GM23338 (cell line): Measurements from ENCODE around the gene GPR37. TPM values are rescaled to one million over a fixed set of nuclear protein-coding genes. Genes with fewer than 3 reads are reported as not detected.

Source experiments
- ATAC-seq: fragments of 200-7000 bp; cut with Tn5 transposase; 3 replicates; pipeline ENCODE4 v1.9.1; 2020
- DNase-seq: peaks from one replicate; pipeline ENCODE4 v3.0.0-alpha.2; 2015; ENCODE audit warnings: low spot score
- H2AFZ ChIP-seq: fragments of 200-600 bp; sonication (generic); 2 replicates; pipeline ENCODE4 v1.8.0; 2016; ENCODE audit warnings: antibody characterized with exemption, mild to moderate bottlenecking, moderate library complexity
- H3F3A ChIP-seq: fragments of 200-600 bp; sonication (generic); replicated peaks from 2 replicates; pipeline ENCODE4 v1.8.0; 2017; ENCODE audit warnings: antibody characterized with exemption, mixed run types, low read depth
- H3K27ac ChIP-seq: fragments of 200-600 bp; sonication (generic); 2 replicates; pipeline ENCODE4 v1.6.1; 2016; ENCODE audit warnings: low read depth
- H3K27me3 ChIP-seq: fragments of 200-600 bp; sonication (generic); 2 replicates; pipeline ENCODE4 v1.8.0; 2016; ENCODE audit warnings: mild to moderate bottlenecking, mixed run types, moderate library complexity; ENCODE audit not compliant: insufficient read depth
- H3K36me3 ChIP-seq: fragments of 200-600 bp; sonication (generic); 2 replicates; pipeline ENCODE4 v1.8.0; 2016; ENCODE audit warnings: mild to moderate bottlenecking; ENCODE audit not compliant: insufficient read depth
- H3K4me1 ChIP-seq: fragments of 200-600 bp; sonication (generic); 2 replicates; pipeline ENCODE4 v1.8.0; 2016; ENCODE audit warnings: mild to moderate bottlenecking, moderate library complexity; ENCODE audit not compliant: insufficient read depth
- H3K4me2 ChIP-seq: fragments of 200-600 bp; sonication (generic); 2 replicates; pipeline ENCODE4 v1.7.1; 2017; ENCODE audit warnings: mixed run types
- H3K4me3 ChIP-seq: fragments of 200-600 bp; sonication (generic); 2 replicates; pipeline ENCODE4 v1.6.1; 2016; ENCODE audit warnings: mixed run types
- H3K79me2 ChIP-seq: fragments of 200-600 bp; sonication (generic); replicated peaks from 2 replicates; pipeline ENCODE4 v1.8.0; 2017; ENCODE audit warnings: mild to moderate bottlenecking; ENCODE audit not compliant: insufficient read depth
- H3K9me2 ChIP-seq: fragments of 200-600 bp; sonication (generic); 2 replicates; pipeline ENCODE4 v1.8.0; 2017; ENCODE audit not compliant: insufficient read depth
- H4K20me1 ChIP-seq: fragments of 200-600 bp; sonication (generic); replicated peaks from 2 replicates; pipeline ENCODE4 v1.8.0; 2017; ENCODE audit warnings: mild to moderate bottlenecking; ENCODE audit not compliant: insufficient read depth
- H3K27ac Mint-ChIP-seq: 2 replicates; pipeline ENCODE4 v1.8.0; 2020; ENCODE audit warnings: inconsistent platforms, mild to moderate bottlenecking, moderate library complexity, mixed read lengths
- H3K27me3 Mint-ChIP-seq: 3 replicates; pipeline ENCODE4 v1.8.0; 2022; ENCODE audit warnings: low read depth, mild to moderate bottlenecking, moderate library complexity, mixed read lengths, inconsistent platforms; ENCODE audit not compliant: insufficient read depth, poor library complexity
- H3K36me3 Mint-ChIP-seq: 3 replicates; pipeline ENCODE4 v1.8.0; 2021; ENCODE audit warnings: low read depth, mild to moderate bottlenecking, inconsistent platforms, moderate library complexity, mixed read lengths
- H3K4me1 Mint-ChIP-seq: 3 replicates; pipeline ENCODE4 v1.8.0; 2020; ENCODE audit warnings: mild to moderate bottlenecking, inconsistent platforms, mixed read lengths
- H3K4me3 Mint-ChIP-seq: 3 replicates; pipeline ENCODE4 v1.8.0; 2021; ENCODE audit warnings: moderate library complexity, mild to moderate bottlenecking, inconsistent platforms, mixed read lengths
- H3K9me3 Mint-ChIP-seq: 3 replicates; pipeline ENCODE4 v1.8.0; 2020; ENCODE audit warnings: moderate library complexity, mild to moderate bottlenecking, inconsistent platforms, mixed read lengths
- REST ChIP-seq: IDR thresholded peaks from one replicate; pipeline ENCODE4 v1.6.1; 2018; ENCODE audit warnings: antibody characterized with exemption; ENCODE audit not compliant: unreplicated experiment
- ZNF462 ChIP-seq: fragments of 250-450 bp; sonication (Bioruptor Pico); IDR thresholded peaks from 2 replicates; pipeline ENCODE4 v1.5.0; 2020; ENCODE audit warnings: mild to moderate bottlenecking, moderate library complexity
- polyA plus RNA-seq: library from polyadenylated mRNA; unstranded; fragments of >200 nt; fragmentation: Nextera tagmentation; extraction: Ambion mirVana; gene quantifications from 2 replicates; pipeline ENCODE4 v1.2.1, GENCODE V29; 2016
- total RNA-seq: library from RNA; depleted of rRNA; stranded (reverse); fragments of >200 nt; shearing (Covaris generic); gene quantifications from 2 replicates; pipeline ENCODE4 v1.2.3, GENCODE V29; 2014
- TF ChIP-seq, protein P1 (sequence below), 2 experiments: fragments of 200-600 bp in 1 of 2; sonication (generic) in 1 of 2; conservative IDR thresholded peaks; 2 replicates each; pipeline versions ENCODE4 v1.5.1 to v1.6.1; 2016 to 2017; ENCODE audit warnings: antibody characterized with exemption in 2 of 2, low read depth in 2 of 2, mild to moderate bottlenecking in 2 of 2, moderate library complexity in 1 of 2

The GPR37 gene
- total and polyA plus RNA-seq, 2 experiments from 2014 or later = 3.9 to 8.5 TPM

GRCh38 chr7:124785994-124786393, 20.4 kb upstream of the GPR37 start (continued):
- TF ChIP-seq REST = no peak

- peak; percentile 93 for ATAC-seq
- Mint-ChIP-seq H3K4me1 (peaks cover 25% of the 10 kb centered on the region), H3K36me3 (no peaks in the 10 kb centered on the region), H3K9me3 (no peaks in the 10 kb centered on the region), H3K4me3 (no peak overlapping the region), H3K27ac (no peak overlapping the region), H3K27me3 (peaks cover 2% of the 10 kb centered on the region)
- no peaks in the 10 kb centered on the region for H3K36me3 ChIP-seq
- no peak for TF ChIP-seq ZNF462 (CRISPR knock-in tag)
- TF ChIP-seq, protein P1, sequence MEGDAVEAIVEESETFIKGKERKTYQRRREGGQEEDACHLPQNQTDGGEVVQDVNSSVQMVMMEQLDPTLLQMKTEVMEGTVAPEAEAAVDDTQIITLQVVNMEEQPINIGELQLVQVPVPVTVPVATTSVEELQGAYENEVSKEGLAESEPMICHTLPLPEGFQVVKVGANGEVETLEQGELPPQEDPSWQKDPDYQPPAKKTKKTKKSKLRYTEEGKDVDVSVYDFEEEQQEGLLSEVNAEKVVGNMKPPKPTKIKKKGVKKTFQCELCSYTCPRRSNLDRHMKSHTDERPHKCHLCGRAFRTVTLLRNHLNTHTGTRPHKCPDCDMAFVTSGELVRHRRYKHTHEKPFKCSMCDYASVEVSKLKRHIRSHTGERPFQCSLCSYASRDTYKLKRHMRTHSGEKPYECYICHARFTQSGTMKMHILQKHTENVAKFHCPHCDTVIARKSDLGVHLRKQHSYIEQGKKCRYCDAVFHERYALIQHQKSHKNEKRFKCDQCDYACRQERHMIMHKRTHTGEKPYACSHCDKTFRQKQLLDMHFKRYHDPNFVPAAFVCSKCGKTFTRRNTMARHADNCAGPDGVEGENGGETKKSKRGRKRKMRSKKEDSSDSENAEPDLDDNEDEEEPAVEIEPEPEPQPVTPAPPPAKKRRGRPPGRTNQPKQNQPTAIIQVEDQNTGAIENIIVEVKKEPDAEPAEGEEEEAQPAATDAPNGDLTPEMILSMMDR (conservative IDR thresholded peaks at IDR 0.05; ENCODE audit: low read depth in 2 of 2) = peak; percentile 94 to 96
- no peak overlapping the region for H3K4me3 ChIP-seq
- no peak overlapping the region for H3K27ac ChIP-seq
- H2AFZ ChIP-seq = no peak overlapping the region
- H3F3A ChIP-seq = no peaks in the 10 kb centered on the region
- H3K79me2 ChIP-seq = no peaks in the 10 kb centered on the region
- peak; percentile 80 for DNase-seq
- peaks cover 25% of the 10 kb centered on the region for H3K4me1 ChIP-seq
- H3K27me3 ChIP-seq = no peaks in the 10 kb centered on the region
- peaks cover 12% of the 10 kb centered on the region; the same call in 1 of the 2 replicates for H3K9me2 ChIP-seq
- no peaks in the 10 kb centered on the region for H4K20me1 ChIP-seq
- H3K4me2 ChIP-seq = no peak overlapping the region
These were observed 19.6 kb upstream of the GPR37 start for GRCh38 chr7:124784879-124785818.
